Osteocyte (in vitro differentiated cells): Measurements from ENCODE around the gene WIF1. TPM values are rescaled to one million over a fixed set of nuclear protein-coding genes. Genes with fewer than 3 reads are reported as not detected.
A peak's percentile ranks its signal among the peaks of the same experiment; 100 is the strongest.

Experiments
- DNase-seq: peaks from one replicate; pipeline ENCODE4 v3.0.0; 2021; ENCODE audit warnings: mixed read lengths; ENCODE audit not compliant: unreplicated experiment; ENCODE audit errors: extremely low spot score
- H3K27ac Mint-ChIP-seq: one replicate; pipeline ENCODE4 v1.8.0; 2021; ENCODE audit warnings: mild to moderate bottlenecking, mixed read lengths; ENCODE audit not compliant: unreplicated experiment
- H3K27me3 Mint-ChIP-seq: one replicate; pipeline ENCODE4 v1.8.0; 2021; ENCODE audit warnings: mixed read lengths; ENCODE audit not compliant: unreplicated experiment
- H3K36me3 Mint-ChIP-seq: one replicate; pipeline ENCODE4 v1.8.0; 2021; ENCODE audit warnings: mixed read lengths; ENCODE audit not compliant: unreplicated experiment
- H3K4me1 Mint-ChIP-seq: one replicate; pipeline ENCODE4 v1.8.0; 2021; ENCODE audit warnings: mixed read lengths; ENCODE audit not compliant: unreplicated experiment
- H3K4me3 Mint-ChIP-seq: one replicate; pipeline ENCODE4 v1.8.0; 2021; ENCODE audit warnings: mild to moderate bottlenecking, moderate library complexity, mixed read lengths; ENCODE audit not compliant: unreplicated experiment
- H3K9me3 Mint-ChIP-seq: one replicate; pipeline ENCODE4 v1.8.0; 2021; ENCODE audit warnings: mixed read lengths; ENCODE audit not compliant: unreplicated experiment
- total RNA-seq: library from RNA; stranded (reverse); gene quantifications from 2 replicates; pipeline ENCODE4 v1.2.1, GENCODE V29; 2021
- TF ChIP-seq, protein P1 (sequence below): fragments of 200-600 bp; sonication (generic); IDR thresholded peaks from 2 replicates; pipeline ENCODE4 v1.5.0; 2021; ENCODE audit warnings: antibody characterized with exemption, mild to moderate bottlenecking, moderate library complexity

WIF1 gene
- total RNA-seq, 1 donor from 2014 or later = not detected

DNA sequence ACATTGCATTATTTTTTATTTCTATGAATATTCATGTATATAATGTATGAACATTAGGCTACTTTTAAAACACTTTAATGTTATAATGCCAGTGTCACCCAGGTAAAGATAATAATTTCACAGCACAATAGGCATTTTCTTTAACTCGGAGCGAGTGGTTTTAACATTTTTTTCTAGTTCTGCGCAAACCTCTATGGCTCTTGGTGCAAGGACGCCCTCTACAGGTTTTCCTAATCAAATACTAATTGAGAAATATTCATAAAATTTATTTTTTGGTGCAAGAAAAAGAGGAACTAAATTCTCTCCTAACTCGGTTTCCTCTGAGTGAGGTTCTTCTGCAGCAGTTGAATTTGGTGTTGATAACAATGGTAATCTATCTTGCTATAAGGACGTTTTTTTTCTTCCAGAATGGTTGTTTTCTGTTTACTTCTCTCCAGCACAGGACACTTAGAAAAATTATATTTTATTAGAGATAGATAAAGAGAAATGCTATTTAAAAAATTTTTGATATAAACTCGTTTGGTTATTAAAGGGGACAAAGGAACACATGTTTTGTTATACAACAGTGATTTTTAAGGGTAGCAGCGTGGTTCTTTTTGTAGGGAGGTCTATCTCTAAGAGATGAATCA lies 2.4 kb upstream of the WIF1 start:
- H3K9me3 Mint-ChIP-seq = no peaks in the 10 kb centered on the region
- TF ChIP-seq, protein P1, sequence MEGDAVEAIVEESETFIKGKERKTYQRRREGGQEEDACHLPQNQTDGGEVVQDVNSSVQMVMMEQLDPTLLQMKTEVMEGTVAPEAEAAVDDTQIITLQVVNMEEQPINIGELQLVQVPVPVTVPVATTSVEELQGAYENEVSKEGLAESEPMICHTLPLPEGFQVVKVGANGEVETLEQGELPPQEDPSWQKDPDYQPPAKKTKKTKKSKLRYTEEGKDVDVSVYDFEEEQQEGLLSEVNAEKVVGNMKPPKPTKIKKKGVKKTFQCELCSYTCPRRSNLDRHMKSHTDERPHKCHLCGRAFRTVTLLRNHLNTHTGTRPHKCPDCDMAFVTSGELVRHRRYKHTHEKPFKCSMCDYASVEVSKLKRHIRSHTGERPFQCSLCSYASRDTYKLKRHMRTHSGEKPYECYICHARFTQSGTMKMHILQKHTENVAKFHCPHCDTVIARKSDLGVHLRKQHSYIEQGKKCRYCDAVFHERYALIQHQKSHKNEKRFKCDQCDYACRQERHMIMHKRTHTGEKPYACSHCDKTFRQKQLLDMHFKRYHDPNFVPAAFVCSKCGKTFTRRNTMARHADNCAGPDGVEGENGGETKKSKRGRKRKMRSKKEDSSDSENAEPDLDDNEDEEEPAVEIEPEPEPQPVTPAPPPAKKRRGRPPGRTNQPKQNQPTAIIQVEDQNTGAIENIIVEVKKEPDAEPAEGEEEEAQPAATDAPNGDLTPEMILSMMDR = peak; percentile 67
- no peak overlapping the region for H3K4me3 Mint-ChIP-seq
- H3K27ac Mint-ChIP-seq = no peak overlapping the region
- no peak for DNase-seq
- no peaks in the 10 kb centered on the region for H3K36me3 Mint-ChIP-seq
- peaks cover 37% of the 10 kb centered on the region for H3K27me3 Mint-ChIP-seq
- H3K4me1 Mint-ChIP-seq = peaks cover 7% of the 10 kb centered on the region

DNA sequence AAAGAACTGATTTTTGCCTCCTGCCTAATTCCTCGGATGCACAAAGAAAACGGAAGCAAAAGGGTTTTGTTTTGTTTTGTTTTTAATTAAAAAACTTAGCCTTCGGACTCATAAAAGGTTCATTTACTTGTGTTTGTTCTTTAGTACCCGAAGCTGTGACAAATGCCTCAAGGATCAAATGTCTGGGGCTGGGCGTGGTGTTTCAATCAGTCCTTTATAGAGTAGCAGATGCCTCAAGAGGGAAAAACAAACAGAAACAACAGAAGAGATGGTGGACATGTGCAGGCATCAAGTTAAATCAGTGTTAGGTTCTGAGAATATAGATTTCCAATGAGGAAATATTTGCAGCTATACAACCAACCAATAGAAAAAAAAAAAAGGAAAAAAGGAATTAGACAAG lies 1.6 kb upstream of the WIF1 start:
- no peak overlapping the region for H3K27ac Mint-ChIP-seq
- TF ChIP-seq, protein P1 = no peak
- H3K4me1 Mint-ChIP-seq = peaks cover 7% of the 10 kb centered on the region
- H3K4me3 Mint-ChIP-seq = no peak overlapping the region
- no peaks in the 10 kb centered on the region for H3K9me3 Mint-ChIP-seq
- DNase-seq = no peak
- peaks cover 42% of the 10 kb centered on the region for H3K27me3 Mint-ChIP-seq
- H3K36me3 Mint-ChIP-seq = no peaks in the 10 kb centered on the region

DNA sequence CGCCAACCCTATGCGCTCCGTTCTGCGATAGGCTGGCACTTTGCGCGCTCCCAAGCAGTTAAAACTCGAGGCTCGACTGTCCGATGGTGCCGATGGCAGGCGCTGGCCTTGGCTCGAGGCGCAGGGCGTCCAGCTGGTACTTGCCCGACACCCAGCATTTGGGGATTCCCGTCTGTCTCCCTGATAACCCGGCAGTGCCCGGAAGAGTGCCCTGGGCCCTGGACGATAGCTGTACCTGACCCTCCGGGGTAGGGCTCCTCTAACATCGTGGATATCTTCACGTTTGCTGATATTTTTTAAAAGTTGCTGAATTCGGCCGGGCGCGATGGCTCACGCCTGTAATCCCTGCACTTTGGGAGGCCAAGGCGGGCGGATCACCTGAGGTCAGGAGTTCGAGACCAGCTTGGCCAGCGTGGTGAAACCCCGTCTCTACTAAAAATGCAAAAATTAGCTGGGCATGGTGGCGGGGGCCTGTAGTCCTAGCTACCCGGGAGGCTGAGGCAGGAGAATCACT lies 908 bp upstream of the WIF1 start:
- Mint-ChIP-seq H3K4me3 (no peak overlapping the region), H3K9me3 (no peaks in the 10 kb centered on the region), H3K27me3 (peaks cover 48% of the 10 kb centered on the region), H3K36me3 (no peaks in the 10 kb centered on the region), H3K27ac (no peak overlapping the region), H3K4me1 (peaks cover 7% of the 10 kb centered on the region)
- DNase-seq = no peak
- TF ChIP-seq, protein P1 = no peak

DNA sequence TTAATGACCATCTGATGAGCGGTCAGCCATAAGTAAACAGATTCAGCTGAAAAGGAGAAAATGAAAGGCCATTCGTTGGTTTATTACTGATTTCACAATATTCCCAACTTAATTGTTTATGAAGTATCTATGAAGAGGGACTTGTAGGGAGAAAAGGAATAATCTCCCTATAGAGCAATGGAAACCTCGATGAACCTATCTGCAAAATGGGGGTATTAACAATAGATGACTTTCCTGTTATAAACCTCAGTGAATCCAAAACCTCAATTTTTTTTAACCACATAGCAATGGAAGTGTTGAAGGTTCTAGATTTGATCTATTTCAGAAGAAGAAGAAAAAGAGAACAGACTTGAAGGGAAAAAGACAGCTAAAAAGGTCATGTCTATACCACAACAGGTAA lies 2.0 kb downstream of the WIF1 start:
- no peak for DNase-seq
- Mint-ChIP-seq H3K27me3 (peaks cover 68% of the 10 kb centered on the region), H3K27ac (no peak overlapping the region), H3K36me3 (no peaks in the 10 kb centered on the region), H3K9me3 (no peaks in the 10 kb centered on the region), H3K4me3 (no peak overlapping the region), H3K4me1 (peaks cover 7% of the 10 kb centered on the region)
- TF ChIP-seq, protein P1 = no peak

DNA sequence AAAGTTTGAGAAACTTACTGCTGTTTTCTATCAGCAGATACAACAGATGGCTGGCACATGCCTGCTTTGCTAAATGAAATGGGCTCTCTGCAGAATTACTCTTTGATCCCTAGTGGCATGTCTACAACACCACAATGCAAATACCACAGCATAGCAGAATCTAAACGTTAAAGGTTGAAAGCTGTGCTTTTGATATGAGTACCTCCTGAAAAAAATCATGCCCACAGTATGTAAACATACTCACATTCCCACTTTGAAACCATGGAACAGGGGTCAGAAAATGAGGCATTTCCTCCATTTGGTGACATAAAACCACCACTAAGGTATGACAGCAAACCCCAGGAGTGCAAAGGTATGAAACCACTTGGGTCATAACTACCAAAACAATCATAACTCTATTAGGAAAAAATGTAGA lies 7.5 kb downstream of the WIF1 start:
- H3K4me3 Mint-ChIP-seq = no peak overlapping the region
- no peaks in the 10 kb centered on the region for H3K36me3 Mint-ChIP-seq
- DNase-seq = no peak
- no peaks in the 10 kb centered on the region for H3K9me3 Mint-ChIP-seq
- H3K4me1 Mint-ChIP-seq = no peaks in the 10 kb centered on the region
- no peak overlapping the region for H3K27ac Mint-ChIP-seq
- TF ChIP-seq, protein P1 = no peak
- H3K27me3 Mint-ChIP-seq = peaks cover 77% of the 10 kb centered on the region
